K562 (cell line): ENCODE measurements around the gene BRPF1. TPM values are rescaled to one million over a fixed set of nuclear protein-coding genes. Genes with fewer than 3 reads are reported as not detected.

ENCODE experiments used
- ATAC-seq: fragments of 200-7000 bp; cut with Tn5 transposase; 3 replicates; pipeline ENCODE4 v1.9.1; 2020; ENCODE audit warnings: moderate library complexity
- BruUV-seq: library from RNA; stranded (reverse); fragments of 400-500 nt; replicated peaks from 2 replicates; lab custom pipeline; 2021; lab: Mats Ljungman, UMichigan
- CTCF ChIA-PET: fragments of 300-600 bp; formaldehyde crosslinking; extraction: SDS; loops from one replicate; lab custom pipeline; 2021; ENCODE audit warnings: low intra/inter-chr PET ratio; lab: Yijun Ruan, JAX
- POLR2A ChIA-PET: fragments of 300-600, 350-650 bp; sonication (Branson Sonifier 250); formaldehyde crosslinking; extraction: SDS; loops from one replicate; lab custom pipeline; 2021; ENCODE audit warnings: antibody characterized with exemption, inconsistent platforms; lab: Yijun Ruan, JAX
- DNase-seq, 4 experiments: peaks; one replicate each; pipeline versions ENCODE4 v3.0.0 to v3.0.0-alpha.2; 2011 to 2018; ENCODE audit warnings: low spot score in 3 of 4, mixed read lengths in 3 of 4; ENCODE audit errors: extremely low read depth in 1 of 4
- FAIRE-seq: peaks from 2 replicates; lab custom pipeline; 2011; peaks lifted over from hg19 to GRCh38; lab: Jason Lieb, UNC
- H2AFZ ChIP-seq: 2 replicates; pipeline ENCODE4 v1.6.0; 2011; ENCODE audit warnings: low read depth, low read length, control low read depth, inconsistent platforms
- H3K27ac ChIP-seq: fragments of 200-600 bp; 3 replicates; pipeline ENCODE4 v1.8.0; 2011; ENCODE audit warnings: low read depth, mild to moderate bottlenecking, control low read depth, inconsistent platforms, low read length, moderate library complexity, mixed read lengths; ENCODE audit errors: extremely low read depth
- H3K27me3 ChIP-seq, 2 experiments: fragments of 300-600 bp in 1 of 2; 2 replicates in 1 of 2; 3 replicates in 1 of 2; pipeline versions ENCODE4 v1.6.0 to v1.8.0; 2011; ENCODE audit warnings: inconsistent platforms in 2 of 2, low read length in 2 of 2, mild to moderate bottlenecking in 1 of 2, mixed read lengths in 1 of 2, moderate library complexity in 1 of 2; ENCODE audit not compliant: control insufficient read depth in 2 of 2, insufficient read depth in 2 of 2
- H3K36me3 ChIP-seq: fragments of 300-600 bp; 3 replicates; pipeline ENCODE4 v1.8.0; 2011; ENCODE audit warnings: mild to moderate bottlenecking, low read length, inconsistent platforms; ENCODE audit not compliant: control insufficient read depth, insufficient read depth
- H3K4me1 ChIP-seq, 2 experiments: fragments of 200-600 bp in 1 of 2; replicated peaks in 1 of 2; 2 replicates in 1 of 2; 3 replicates in 1 of 2; pipeline versions ENCODE4 v1.5.1 to v1.8.0; 2011; ENCODE audit warnings: inconsistent platforms in 2 of 2, low read length in 2 of 2, mild to moderate bottlenecking in 1 of 2, mixed read lengths in 1 of 2, moderate library complexity in 1 of 2; ENCODE audit not compliant: control insufficient read depth in 2 of 2, insufficient read depth in 2 of 2
- H3K4me2 ChIP-seq: 2 replicates; pipeline ENCODE4 v1.6.1; 2011; ENCODE audit warnings: low read length, control low read depth, inconsistent platforms, mixed read lengths; ENCODE audit not compliant: insufficient read depth
- H3K4me3 ChIP-seq: fragments of 200-600 bp; sonication (generic), shearing (Covaris generic); 2 replicates; pipeline ENCODE4 v1.5.1; 2016; ENCODE audit warnings: control low read depth, inconsistent platforms
- H3K79me2 ChIP-seq: fragments of 200-600 bp; 3 replicates; pipeline ENCODE4 v1.8.0; 2011; ENCODE audit warnings: low read length, inconsistent platforms; ENCODE audit not compliant: control insufficient read depth, insufficient read depth
- H3K9ac ChIP-seq, 2 experiments: 2 replicates each; pipeline versions ENCODE4 v1.6.0 to v1.6.1; 2011; ENCODE audit warnings: low read depth in 2 of 2, low read length in 2 of 2, control low read depth in 1 of 2, inconsistent platforms in 1 of 2, mild to moderate bottlenecking in 1 of 2, mixed read lengths in 1 of 2; ENCODE audit not compliant: insufficient read depth in 1 of 2
- H3K9me1 ChIP-seq: one replicate; pipeline ENCODE4 v1.6.0; 2011; ENCODE audit warnings: inconsistent platforms, mild to moderate bottlenecking, low read length, moderate library complexity; ENCODE audit not compliant: control insufficient read depth, insufficient read depth
- H3K9me3 ChIP-seq: replicated peaks from 2 replicates; pipeline ENCODE4 v1.5.1; 2011; ENCODE audit warnings: low read depth, low read length, inconsistent platforms; ENCODE audit not compliant: control insufficient read depth, insufficient read depth
- H4K20me1 ChIP-seq: replicated peaks from 2 replicates; pipeline ENCODE4 v1.6.1; 2011; ENCODE audit warnings: low read length, inconsistent platforms, mixed read lengths; ENCODE audit not compliant: control insufficient read depth, insufficient read depth
- RBFOX2 ChIP-seq: fragments of 200-400 bp; formaldehyde crosslinking; IDR thresholded peaks from 2 replicates; pipeline ENCODE4 v1.6.1; 2017; ENCODE audit warnings: low read depth, mild to moderate bottlenecking, low read length, moderate library complexity
- SRF ChIP-seq, 2 experiments: fragments of 250-450, 450-650 bp in 1 of 2; sonication (Bioruptor Pico) in 1 of 2; sonication (generic) in 1 of 2; formaldehyde crosslinking; IDR thresholded peaks; 2 replicates each; pipeline versions ENCODE4 v1.5.0 to v1.5.1; 2020 to 2022; ENCODE audit warnings: mild to moderate bottlenecking in 1 of 2, missing genetic modification reagents in 1 of 2
- TGIF2 ChIP-seq: sonication (generic); formaldehyde crosslinking; IDR thresholded peaks from 2 replicates; pipeline ENCODE4 v1.8.1; 2022; ENCODE audit warnings: mild to moderate bottlenecking, missing genetic modification reagents, moderate library complexity
- ZBTB2 ChIP-seq: fragments of 450-650 bp; IDR thresholded peaks from 2 replicates; pipeline ENCODE4 v1.6.1; 2016; ENCODE audit warnings: antibody characterized with exemption
- ZZZ3 ChIP-seq: fragments of 450-650 bp; IDR thresholded peaks from 2 replicates; pipeline ENCODE4 v1.6.1; 2016; ENCODE audit warnings: antibody characterized with exemption, mild to moderate bottlenecking, moderate library complexity
- WGBS: fragments of 100-300 bp; shearing (Covaris generic); methylation state at CpG from one replicate; pipeline ENCODE4 v1.1.6; 2016; ENCODE audit warnings: low coverage, mixed read lengths; ENCODE audit not compliant: insufficient coverage; ENCODE audit errors: missing lambda C conversion rate; 5-methylcytosine and 5-hydroxymethylcytosine counted together
- in situ Hi-C: fragments of 300-500 bp; cut with MboI; formaldehyde crosslinking; loops from 4 replicates; pipeline ENCODE4 v1.15.0; 2018; ENCODE audit warnings: inconsistent platforms, mixed read lengths
- intact Hi-C: fragments of 100-400 bp; cut with micrococcal nuclease; formaldehyde crosslinking; loops from 2 replicates; pipeline ENCODE4 v1.14.2; 2022
- polyA plus RNA-seq, 8 experiments: library from polyadenylated mRNA; depleted of rRNA in 4 of 8; stranded (reverse) in 5 of 8; unstranded in 3 of 8; fragments of >200 nt; fragmentation: Nextera tagmentation in 2 of 8; fragmentation: Illumina TruSeq in 1 of 8; extraction: Ambion mirVana in 2 of 8; extraction: Trizol in 1 of 8; gene quantifications; 2 replicates each; pipeline versions ENCODE4 v1.2.1 to v1.2.3, GENCODE V29; 2011 to 2014; ENCODE audit warnings: inconsistent platforms in 1 of 8, missing spikeins in 1 of 8
- total RNA-seq, 7 experiments: library from RNA; depleted of rRNA in 6 of 7; stranded (reverse); fragments of >200 nt in 6 of 7; fragmentation: Illumina TruSeq in 2 of 7; extraction: Trizol in 2 of 7; gene quantifications; 2 replicates each; pipeline versions ENCODE4 v1.2.1 to v1.2.3, GENCODE V29; 2011 to 2021; ENCODE audit warnings: low replicate concordance in 1 of 7
- TF ChIP-seq, protein P1 (sequence below): IDR thresholded peaks from 3 replicates; pipeline ENCODE4 v1.6.1; 2011; ENCODE audit warnings: borderline replicate concordance, mild to moderate bottlenecking; ENCODE audit not compliant: insufficient read length, insufficient read depth

BRPF1 gene
- total and polyA plus RNA-seq, 9 of the 15 experiments (the other 6 are each of a cell fraction or from before 2014, with no cell fraction given), result 1.1 to 40.2 (median 23.5) TPM

DNA sequence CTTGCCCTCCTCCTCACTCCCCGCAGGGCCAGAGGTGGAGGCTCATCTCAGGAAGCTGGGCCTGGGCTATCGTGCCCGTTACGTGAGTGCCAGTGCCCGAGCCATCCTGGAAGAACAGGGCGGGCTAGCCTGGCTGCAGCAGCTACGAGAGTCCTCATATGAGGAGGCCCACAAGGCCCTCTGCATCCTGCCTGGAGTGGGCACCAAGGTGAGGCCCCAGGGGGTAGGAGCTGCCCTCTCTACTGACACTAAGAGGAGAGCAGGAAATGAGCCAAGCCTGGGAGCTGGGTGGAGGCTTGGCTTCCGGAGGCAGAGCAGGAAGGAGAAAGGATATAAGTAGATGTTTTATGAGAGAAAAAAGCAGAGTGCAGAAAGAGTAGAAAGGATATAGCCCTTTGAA, 23.1 kb downstream of the BRPF1 start (continued):
- TF ChIP-seq, protein P1, sequence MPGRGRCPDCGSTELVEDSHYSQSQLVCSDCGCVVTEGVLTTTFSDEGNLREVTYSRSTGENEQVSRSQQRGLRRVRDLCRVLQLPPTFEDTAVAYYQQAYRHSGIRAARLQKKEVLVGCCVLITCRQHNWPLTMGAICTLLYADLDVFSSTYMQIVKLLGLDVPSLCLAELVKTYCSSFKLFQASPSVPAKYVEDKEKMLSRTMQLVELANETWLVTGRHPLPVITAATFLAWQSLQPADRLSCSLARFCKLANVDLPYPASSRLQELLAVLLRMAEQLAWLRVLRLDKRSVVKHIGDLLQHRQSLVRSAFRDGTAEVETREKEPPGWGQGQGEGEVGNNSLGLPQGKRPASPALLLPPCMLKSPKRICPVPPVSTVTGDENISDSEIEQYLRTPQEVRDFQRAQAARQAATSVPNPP, result no peak
- TF ChIP-seq TGIF2 (CRISPR knock-in tag), result no peak
- TF ChIP-seq, all 486 proteins: peak for 0

DNA sequence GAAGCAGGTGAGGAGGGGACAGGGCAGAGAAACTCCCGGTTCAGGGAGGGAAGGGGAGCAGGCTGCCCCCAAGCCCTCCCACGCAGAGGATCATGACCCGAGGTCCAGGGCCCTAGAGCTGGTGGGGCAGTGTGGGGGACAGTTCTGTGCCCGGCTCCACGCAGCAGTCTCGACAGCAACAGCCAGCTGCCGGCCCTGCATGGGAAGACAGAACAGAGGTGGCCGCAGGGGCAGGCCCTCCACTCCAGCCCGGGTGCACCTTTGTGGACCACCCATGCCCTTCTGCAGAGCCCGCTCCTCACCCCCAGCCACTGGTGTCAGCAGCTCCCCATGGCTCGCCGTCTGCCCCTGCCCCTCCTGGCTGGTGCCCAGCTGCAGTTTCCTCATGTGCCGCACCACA, 25.9 kb downstream of the BRPF1 start:
- Histone ChIP-seq H3K79me2 (no peaks in the 10 kb centered on the region), H3K4me3 (no peak overlapping the region), H4K20me1 (no peaks in the 10 kb centered on the region), H3K4me2 (no peak overlapping the region), H2AFZ (no peak overlapping the region), H3K4me1 (peaks cover 0 to 8% of the 10 kb centered on the region in 2 experiments; a peak in 2 of 5 replicates), H3K27me3 (no peaks in the 10 kb centered on the region), H3K9me1 (no peaks in the 10 kb centered on the region), H3K9ac (peak overlapping the region in 1 of 2 experiments; percentile 47; a peak in 1 of 4 replicates)
- no peak for DNase-seq
- in situ Hi-C loops (no loop called here), intact Hi-C loops (no loop called here)
- whole genome bisulfite sequencing, result 83% methylated on average over 11 of the region's 13 CpGs
- no peak for FAIRE-seq
- CTCF ChIA-PET, result no interaction called here
- POLR2A ChIA-PET, result interaction anchor here (0.7 kb wide), 1 partner anchor 361 kb away, joined by 3 read pairs; no protein-coding TSS in a partner anchor
- no peak for TF ChIP-seq ZBTB2
- TF ChIP-seq ZZZ3, result no peak
- peak; percentile 44; the same call in 1 of the 2 replicates for TF ChIP-seq RBFOX2
- TF ChIP-seq SRF (CRISPR knock-in tag; IDR thresholded peaks at IDR 0.05), result no peak
- TF ChIP-seq, all 486 proteins: peak for 1
- no peaks in the 10 kb centered on the region; the same call in 1 of the 2 replicates for H3K9me3 ChIP-seq
- no peak for ATAC-seq
- no TSS peak for BruUV-seq
- peaks cover 46% of the 10 kb centered on the region for H3K36me3 ChIP-seq
- H3K27ac ChIP-seq, result no peak overlapping the region
